Liver (tissue), 9 donors: ENCODE results near the gene TP53AIP1. TPM values are rescaled to one million over a fixed set of nuclear protein-coding genes. Genes with fewer than 3 reads are reported as not detected.

Experiments used
- DNase-seq: peaks from one replicate; pipeline ENCODE4 v3.0.0-alpha.2; 2017; ENCODE audit warnings: low spot score
- H3K27ac ChIP-seq, 2 donors: one replicate each; pipeline ENCODE4 v1.7.0; 2013; ENCODE audit warnings: inconsistent platforms in 2 of 2, low read length in 2 of 2, control low read depth in 1 of 2, low read depth in 1 of 2, mild to moderate bottlenecking in 1 of 2
- H3K27me3 ChIP-seq, 4 donors: one replicate each; pipeline versions ENCODE4 v1.6.1 to v1.7.0; 2013; ENCODE audit warnings: low read length in 3 of 4, inconsistent platforms in 1 of 4, mild to moderate bottlenecking in 1 of 4, moderate library complexity in 1 of 4; ENCODE audit not compliant: control insufficient read depth in 4 of 4, insufficient read depth in 4 of 4
- H3K36me3 ChIP-seq, 4 donors: one replicate each; pipeline versions ENCODE4 v1.6.1 to v1.7.0; 2013; ENCODE audit warnings: low read length in 3 of 4, mild to moderate bottlenecking in 3 of 4, low read depth in 1 of 4, moderate library complexity in 1 of 4; ENCODE audit not compliant: control insufficient read depth in 4 of 4, insufficient read depth in 3 of 4
- H3K4me1 ChIP-seq, 4 donors: one replicate each; pipeline versions ENCODE4 v1.6.1 to v1.7.0; 2013; ENCODE audit warnings: low read length in 3 of 4, mild to moderate bottlenecking in 3 of 4, moderate library complexity in 1 of 4; ENCODE audit not compliant: control insufficient read depth in 4 of 4, insufficient read depth in 4 of 4
- H3K4me3 ChIP-seq, 3 donors: one replicate each; pipeline versions ENCODE4 v1.6.1 to v1.7.0; 2013; ENCODE audit warnings: low read length in 3 of 3, control low read depth in 1 of 3, low read depth in 1 of 3, mild to moderate bottlenecking in 1 of 3
- H3K9ac ChIP-seq, 2 donors: one replicate each; pipeline ENCODE4 v1.7.0; 2013; ENCODE audit warnings: low read length in 2 of 2, mild to moderate bottlenecking in 2 of 2, moderate library complexity in 2 of 2, control low read depth in 1 of 2, low read depth in 1 of 2
- H3K9me3 ChIP-seq, 4 donors: one replicate each; pipeline versions ENCODE4 v1.6.1 to v1.7.0; 2013; ENCODE audit warnings: low read length in 3 of 4; ENCODE audit not compliant: control insufficient read depth in 4 of 4
- ATF3 ChIP-seq: IDR thresholded peaks from 2 replicates; pipeline ENCODE4 v1.6.1; 2016; ENCODE audit warnings: antibody characterized with exemption
- CTCF ChIP-seq: fragments of 150-350 bp; IDR thresholded peaks from 2 replicates; pipeline ENCODE4 v1.5.1; 2017; ENCODE audit warnings: improper control_type of control experiment, low read depth, low read length; ENCODE audit not compliant: missing input control
- EGR1 ChIP-seq, 2 donors: IDR thresholded peaks; 2 replicates each; pipeline ENCODE4 v1.6.1; 2016 to 2018; ENCODE audit warnings: antibody characterized with exemption in 2 of 2, low read depth in 2 of 2
- FOXA1 ChIP-seq: IDR thresholded peaks from 2 replicates; pipeline ENCODE4 v1.6.1; 2016; ENCODE audit warnings: antibody characterized with exemption
- FOXA2 ChIP-seq: IDR thresholded peaks from 2 replicates; pipeline ENCODE4 v1.6.1; 2016; ENCODE audit warnings: antibody characterized with exemption
- GABPA ChIP-seq, 2 donors: IDR thresholded peaks in 1 of 2; conservative IDR thresholded peaks in 1 of 2; 2 replicates each; pipeline ENCODE4 v1.6.1; 2016; ENCODE audit warnings: antibody characterized with exemption in 2 of 2, mild to moderate bottlenecking in 1 of 2, moderate library complexity in 1 of 2
- HNF4A ChIP-seq, 2 donors: conservative IDR thresholded peaks; 2 replicates each; pipeline ENCODE4 v1.6.1; 2016; ENCODE audit warnings: antibody characterized with exemption in 2 of 2, mild to moderate bottlenecking in 2 of 2
- JUND ChIP-seq, 2 donors: IDR thresholded peaks; 2 replicates each; pipeline ENCODE4 v1.6.1; 2016; ENCODE audit warnings: antibody characterized with exemption in 2 of 2
- MAX ChIP-seq: IDR thresholded peaks from 2 replicates; pipeline ENCODE4 v1.6.1; 2016; ENCODE audit warnings: antibody characterized with exemption
- NR2F2 ChIP-seq: IDR thresholded peaks from 2 replicates; pipeline ENCODE4 v1.6.1; 2016; ENCODE audit warnings: antibody characterized with exemption
- RAD21 ChIP-seq, 2 donors: IDR thresholded peaks; 2 replicates each; pipeline ENCODE4 v1.6.1; 2016; ENCODE audit warnings: antibody characterized with exemption in 2 of 2, mild to moderate bottlenecking in 2 of 2
- REST ChIP-seq: IDR thresholded peaks from 2 replicates; pipeline ENCODE4 v1.6.1; 2016; ENCODE audit warnings: antibody characterized with exemption, mild to moderate bottlenecking
- RXRA ChIP-seq, 2 donors: IDR thresholded peaks; 2 replicates each; pipeline ENCODE4 v1.6.1; 2017 to 2018; ENCODE audit warnings: antibody characterized with exemption in 2 of 2, mild to moderate bottlenecking in 1 of 2
- SP1 ChIP-seq: IDR thresholded peaks from 2 replicates; pipeline ENCODE4 v1.6.1; 2018; ENCODE audit warnings: antibody characterized with exemption, mild to moderate bottlenecking
- TAF1 ChIP-seq: conservative IDR thresholded peaks from 2 replicates; pipeline ENCODE4 v1.6.1; 2016; ENCODE audit warnings: antibody characterized with exemption, mild to moderate bottlenecking
- YY1 ChIP-seq: IDR thresholded peaks from 2 replicates; pipeline ENCODE4 v1.6.1; 2016; ENCODE audit warnings: antibody characterized with exemption, mild to moderate bottlenecking
- ZBTB33 ChIP-seq: IDR thresholded peaks from 2 replicates; pipeline ENCODE4 v1.6.1; 2016; ENCODE audit warnings: antibody characterized with exemption
- WGBS: extraction: QIAGEN DNeasy Blood & Tissue Kit; methylation state at CpG from one replicate; pipeline ENCODE4 v1.1.7; 2013; 5-methylcytosine and 5-hydroxymethylcytosine counted together
- polyA plus RNA-seq, 2 donors: library from polyadenylated mRNA; stranded (reverse) in 1 of 2; unstranded in 1 of 2; fragments of 200-250 nt in 1 of 2; fragments of >200 nt in 1 of 2; fragmentation: Nextera tagmentation in 1 of 2; extraction: Ambion mirVana in 1 of 2; gene quantifications; one replicate each; pipeline versions ENCODE4 v1.2.1 to v1.2.3, GENCODE V29; 2013 to 2015
- total RNA-seq, 2 donors: library from RNA; depleted of rRNA; stranded (reverse); fragments of >200 nt; gene quantifications; one replicate each; pipeline ENCODE4 v1.2.3, GENCODE V29; 2014
- donor health status: healthy.
- donor health status: healthy.
- donor health status: healthy.
- donor health status: healthy.
- donor health status: healthy.

Gene TP53AIP1
- total and polyA plus RNA-seq, 4 donors, result 0.08 TPM; not detected in 3

- H3K4me1 ChIP-seq, result peaks cover 21 to 47% (median 31%) of the 10 kb centered on the region in 4 donors
- no peak overlapping the region for H3K4me3 ChIP-seq
Observed at GRCh38 chr11:128894286-128894681, 48.4 kb downstream of the TP53AIP1 start.

GRCh38 chr11:128893578-128894285 lies 48.9 kb downstream of the TP53AIP1 start:
- Histone ChIP-seq H3K4me3 (no peak overlapping the region), H3K9me3 (no peaks in the 10 kb centered on the region), H3K9ac (no peak overlapping the region), H3K27me3 (no peaks in the 10 kb centered on the region), H3K4me1 (peaks cover 21 to 47% (median 29%) of the 10 kb centered on the region in 4 donors), H3K36me3 (no peaks in the 10 kb centered on the region), H3K27ac (no peak overlapping the region)
- 82% methylated on average over 9 of the region's 9 CpGs for WGBS
- no peak for DNase-seq
- TF ChIP-seq GABPA (IDR thresholded peaks at IDR 0.05 in 1 of 2, conservative IDR thresholded peaks at IDR 0.05 in 1 of 2) (no peak), FOXA2 (no peak), HNF4A (conservative IDR thresholded peaks at IDR 0.05) (no peak), FOXA1 (no peak), YY1 (no peak), TAF1 (no peak), RAD21 (IDR thresholded peaks at IDR 0.05) (no peak), ZBTB33 (no peak), JUND (IDR thresholded peaks at IDR 0.05) (no peak), NR2F2 (no peak), EGR1 (IDR thresholded peaks at IDR 0.05; ENCODE audit: low read depth in 2 of 2) (no peak), ATF3 (no peak), SP1 (no peak)

More at GRCh38 chr11:128894286-128894681, 48.4 kb downstream of the TP53AIP1 start:
- no peak for DNase-seq
- TF ChIP-seq JUND (IDR thresholded peaks at IDR 0.05), result no peak
- no peak for TF ChIP-seq MAX
- TF ChIP-seq YY1, result no peak
- TF ChIP-seq CTCF, result no peak
- TF ChIP-seq FOXA2, result no peak
- TF ChIP-seq TAF1, result no peak
- TF ChIP-seq REST, result no peak
- TF ChIP-seq RXRA (IDR thresholded peaks at IDR 0.05), result no peak
- H3K27ac ChIP-seq, result no peak overlapping the region
- H3K27me3 ChIP-seq, result no peaks in the 10 kb centered on the region
- WGBS, result 38% methylated on average over 3 of the region's 3 CpGs
- no peaks in the 10 kb centered on the region for H3K36me3 ChIP-seq
- no peaks in the 10 kb centered on the region for H3K9me3 ChIP-seq
- no peak overlapping the region for H3K9ac ChIP-seq
